ENCODE data around the gene PLCG1. TPM values are rescaled to one million over a fixed set of nuclear protein-coding genes. Genes with fewer than 3 reads are reported as not detected.

PLCG1 gene
- total RNA-seq, 1 donor from 2014 or later: 94.0 TPM

DNA sequence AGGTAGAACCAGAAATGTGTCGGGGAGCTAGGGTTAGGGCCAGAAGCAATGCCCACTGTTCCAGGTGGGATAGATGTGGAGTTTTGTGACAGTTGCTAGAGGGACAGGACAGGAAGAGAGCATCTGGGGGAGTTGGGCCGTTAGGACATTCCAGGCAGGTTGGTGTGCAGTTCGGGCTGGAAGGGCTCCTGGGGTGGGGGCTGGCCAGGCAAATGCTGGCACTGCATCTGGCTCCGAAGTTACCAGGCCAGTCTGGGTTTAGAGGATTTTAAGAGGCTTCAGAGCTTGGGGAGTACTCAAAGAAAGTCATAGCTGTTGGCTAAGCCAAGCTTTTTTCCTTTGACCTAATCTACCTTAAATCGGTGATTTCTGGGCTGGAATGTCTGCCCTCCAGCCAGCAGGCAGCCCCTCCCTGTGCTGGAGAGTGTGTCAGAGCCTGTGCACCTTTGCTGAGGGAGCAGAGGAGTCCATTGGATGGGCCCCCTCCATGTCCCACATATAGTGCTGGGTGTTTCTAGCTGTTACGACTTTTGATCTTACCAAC, 20.8 kb downstream of the PLCG1 start:
- no peak overlapping the region for H3K4me3 ChIP-seq
- TF ChIP-seq, protein P1, sequence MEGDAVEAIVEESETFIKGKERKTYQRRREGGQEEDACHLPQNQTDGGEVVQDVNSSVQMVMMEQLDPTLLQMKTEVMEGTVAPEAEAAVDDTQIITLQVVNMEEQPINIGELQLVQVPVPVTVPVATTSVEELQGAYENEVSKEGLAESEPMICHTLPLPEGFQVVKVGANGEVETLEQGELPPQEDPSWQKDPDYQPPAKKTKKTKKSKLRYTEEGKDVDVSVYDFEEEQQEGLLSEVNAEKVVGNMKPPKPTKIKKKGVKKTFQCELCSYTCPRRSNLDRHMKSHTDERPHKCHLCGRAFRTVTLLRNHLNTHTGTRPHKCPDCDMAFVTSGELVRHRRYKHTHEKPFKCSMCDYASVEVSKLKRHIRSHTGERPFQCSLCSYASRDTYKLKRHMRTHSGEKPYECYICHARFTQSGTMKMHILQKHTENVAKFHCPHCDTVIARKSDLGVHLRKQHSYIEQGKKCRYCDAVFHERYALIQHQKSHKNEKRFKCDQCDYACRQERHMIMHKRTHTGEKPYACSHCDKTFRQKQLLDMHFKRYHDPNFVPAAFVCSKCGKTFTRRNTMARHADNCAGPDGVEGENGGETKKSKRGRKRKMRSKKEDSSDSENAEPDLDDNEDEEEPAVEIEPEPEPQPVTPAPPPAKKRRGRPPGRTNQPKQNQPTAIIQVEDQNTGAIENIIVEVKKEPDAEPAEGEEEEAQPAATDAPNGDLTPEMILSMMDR (IDR thresholded peaks at IDR 0.05): no peak
- H3K36me3 ChIP-seq: peaks cover 20% of the 10 kb centered on the region
- H3K4me1 ChIP-seq: peaks cover 67% of the 10 kb centered on the region
- H3K9me3 ChIP-seq: no peaks in the 10 kb centered on the region
- intact Hi-C loops (cut with DNase I): no loop called here
- no peaks in the 10 kb centered on the region for H3K27me3 ChIP-seq (ENCODE audit: low read depth)
- H3K27ac ChIP-seq: peak overlapping the region; percentile 68
- ATAC-seq: peak in 1 of 2 donors; percentile 3
- DNase-seq: no peak

- Histone ChIP-seq H3K36me3 (peaks cover 34% of the 10 kb centered on the region), H3K27ac (peak overlapping the region; percentile 41), H3K27me3 (ENCODE audit: low read depth) (no peaks in the 10 kb centered on the region), H3K4me3 (no peak overlapping the region), H3K4me1 (peaks cover 53% of the 10 kb centered on the region), H3K9me3 (no peaks in the 10 kb centered on the region)
- intact Hi-C loops (cut with DNase I): no loop called here
- no peak for DNase-seq
- TF ChIP-seq, protein P1 (IDR thresholded peaks at IDR 0.05): no peak
- no peak for ATAC-seq
Observed at GRCh38 chr20:41159547-41159946, 22.2 kb downstream of the PLCG1 start.

DNA sequence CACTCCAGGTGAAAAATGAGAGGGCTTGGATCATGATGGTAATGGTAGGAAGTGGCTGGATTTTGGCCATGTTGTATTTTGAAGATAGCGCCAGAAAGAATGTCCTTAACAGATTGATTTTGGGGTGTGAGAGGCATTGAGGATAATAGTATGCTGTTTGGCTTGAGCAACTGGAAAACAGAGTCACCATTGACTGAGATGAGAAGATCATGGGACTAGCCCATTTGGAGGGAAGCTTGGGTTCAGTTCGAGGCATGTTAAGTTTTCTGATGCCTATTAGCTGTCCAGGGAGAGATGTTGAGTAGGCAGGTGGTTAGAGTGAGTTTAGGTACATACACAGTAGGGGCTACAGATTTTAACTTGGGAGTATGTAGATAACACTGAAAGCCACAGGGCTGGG, 23.3 kb downstream of the PLCG1 start:
- intact Hi-C loops (cut with DNase I): no loop called here
- H3K4me1 ChIP-seq: peaks cover 42% of the 10 kb centered on the region
- no peaks in the 10 kb centered on the region for H3K9me3 ChIP-seq
- no peak for ATAC-seq
- H3K27ac ChIP-seq: peak overlapping the region; percentile 31
- H3K4me3 ChIP-seq: no peak overlapping the region
- no peak for DNase-seq
- H3K36me3 ChIP-seq: peaks cover 45% of the 10 kb centered on the region
- no peaks in the 10 kb centered on the region for H3K27me3 ChIP-seq (ENCODE audit: low read depth)
- TF ChIP-seq, protein P1 (IDR thresholded peaks at IDR 0.05): no peak

- peaks cover 32% of the 10 kb centered on the region for H3K4me1 ChIP-seq
- H3K27ac ChIP-seq: peak overlapping the region; percentile 31
- peaks cover 57% of the 10 kb centered on the region for H3K36me3 ChIP-seq
- no peak for ATAC-seq
- no peaks in the 10 kb centered on the region for H3K9me3 ChIP-seq
- DNase-seq: no peak
- no peaks in the 10 kb centered on the region for H3K27me3 ChIP-seq (ENCODE audit: low read depth)
- TF ChIP-seq, protein P1 (IDR thresholded peaks at IDR 0.05): no peak
- no peak overlapping the region for H3K4me3 ChIP-seq
- intact Hi-C loops (cut with DNase I): no loop called here
Observed at GRCh38 chr20:41161886-41162285, 24.5 kb downstream of the PLCG1 start.

DNA sequence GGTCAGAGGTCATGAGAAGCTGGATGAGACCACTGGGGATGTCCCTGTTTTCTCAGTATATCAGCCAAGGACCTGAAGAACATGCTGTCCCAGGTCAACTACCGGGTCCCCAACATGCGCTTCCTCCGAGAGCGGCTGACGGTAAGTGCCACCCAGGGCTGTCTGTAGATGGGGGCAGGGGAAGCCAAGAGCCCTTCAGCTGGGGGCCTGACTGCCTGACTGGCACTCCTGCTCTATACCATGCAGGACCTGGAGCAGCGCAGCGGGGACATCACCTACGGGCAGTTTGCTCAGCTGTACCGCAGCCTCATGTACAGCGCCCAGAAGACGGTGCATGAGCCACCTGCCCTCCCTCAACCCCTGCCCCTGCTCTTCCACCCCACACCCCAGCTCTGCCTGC, 25.1 kb downstream of the PLCG1 start:
- intact Hi-C loops (cut with DNase I): no loop called here
- DNase-seq: no peak
- Histone ChIP-seq H3K36me3 (peaks cover 62% of the 10 kb centered on the region), H3K27me3 (ENCODE audit: low read depth) (no peaks in the 10 kb centered on the region), H3K4me3 (no peak overlapping the region), H3K27ac (peak overlapping the region; percentile 31), H3K9me3 (no peaks in the 10 kb centered on the region), H3K4me1 (peaks cover 27% of the 10 kb centered on the region)
- TF ChIP-seq, protein P1 (IDR thresholded peaks at IDR 0.05): no peak
- ATAC-seq: no peak

Measured in lower lobe of right lung (tissue), 2 donors.